Stimulated activated CD4-positive, alpha-beta T cell treated with anti-CD3 and anti-CD28 coated beads, Interleukin-4, amount 100 ng/mL, for 48 hours (primary cell): Measurements from ENCODE around the gene LTBP2.
A peak's percentile ranks its signal among the peaks of the same experiment; 100 is the strongest.
"Not testable (repeated sequence)": the region's sequence is repeated elsewhere in the genome, so short reads cannot be mapped to it uniquely, and the experiment has no call there.

Experiments used
- DNase-seq, 2 donors: peaks; one replicate each; pipeline ENCODE4 v3.0.0-alpha.2; 2020; ENCODE audit warnings: low read depth in 2 of 2

Gene LTBP2

DNA sequence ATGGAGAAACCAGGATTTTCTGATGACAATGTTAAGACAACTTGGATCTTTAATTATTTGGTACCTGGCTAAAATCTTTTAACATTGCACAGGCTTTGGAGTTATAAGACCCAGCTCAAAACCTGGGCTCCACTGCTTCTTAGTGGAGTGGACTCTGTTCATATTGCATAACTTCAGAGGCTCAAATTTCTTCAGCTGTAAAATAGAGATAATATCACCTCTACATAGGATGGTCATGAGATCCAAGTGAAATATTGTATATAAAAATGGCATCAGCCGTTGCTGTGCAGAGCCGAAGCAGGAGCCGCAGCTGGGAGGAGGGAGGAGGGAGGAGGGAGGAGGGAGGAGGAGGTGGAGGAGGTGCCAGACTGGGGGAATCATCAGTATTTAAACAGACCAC lies 129.5 kb downstream of the LTBP2 start:
- no peak for DNase-seq

DNA sequence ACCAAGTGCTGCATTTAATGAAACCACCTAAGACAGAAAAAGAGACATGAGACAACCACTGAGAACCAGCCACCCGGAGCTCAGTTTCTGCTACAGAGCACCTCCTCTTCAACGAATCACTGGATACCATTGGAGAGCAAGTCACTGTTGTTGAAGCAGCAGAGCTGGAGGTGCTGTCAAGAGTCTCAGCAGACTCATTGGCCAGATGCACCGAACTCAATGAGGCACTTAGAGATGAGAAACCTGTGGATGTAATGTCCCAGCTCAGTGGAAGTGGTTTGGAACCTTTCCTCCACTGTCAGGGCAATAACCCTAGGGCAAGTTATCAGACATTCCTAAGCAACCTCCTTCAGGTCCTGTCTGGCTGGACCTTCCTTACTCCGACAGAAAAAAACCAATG lies 132.0 kb downstream of the LTBP2 start:
- no peak for DNase-seq

DNA sequence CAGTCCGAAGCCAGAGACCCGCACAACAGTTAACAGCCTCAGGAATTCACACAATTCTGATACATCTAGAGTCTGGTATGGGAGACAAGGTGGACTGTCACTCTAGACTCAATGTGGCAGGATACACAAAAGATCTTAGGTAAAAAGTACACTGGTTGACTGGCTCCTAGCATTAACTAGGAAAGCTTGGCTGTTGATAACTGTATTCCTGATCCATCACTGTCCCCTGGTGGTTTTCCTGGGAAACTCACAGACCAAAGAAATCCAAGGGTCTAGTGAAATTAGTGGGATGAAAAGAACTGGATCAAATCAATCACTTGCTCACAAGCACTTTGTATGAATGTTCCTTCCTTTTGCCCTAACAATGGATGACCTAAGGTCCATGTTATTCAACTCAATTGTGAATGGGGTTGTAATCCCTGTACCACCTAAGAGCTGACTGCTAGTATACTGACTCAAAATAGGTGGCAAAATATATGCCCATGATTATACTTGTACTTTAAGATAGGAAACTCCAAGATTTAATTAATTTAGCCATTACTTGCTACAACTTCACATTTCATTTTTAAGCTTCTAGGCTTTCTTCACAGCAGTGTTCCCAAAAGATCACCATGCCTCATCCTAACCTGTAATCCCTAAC lies 132.9 kb downstream of the LTBP2 start:
- no peak for DNase-seq

DNA sequence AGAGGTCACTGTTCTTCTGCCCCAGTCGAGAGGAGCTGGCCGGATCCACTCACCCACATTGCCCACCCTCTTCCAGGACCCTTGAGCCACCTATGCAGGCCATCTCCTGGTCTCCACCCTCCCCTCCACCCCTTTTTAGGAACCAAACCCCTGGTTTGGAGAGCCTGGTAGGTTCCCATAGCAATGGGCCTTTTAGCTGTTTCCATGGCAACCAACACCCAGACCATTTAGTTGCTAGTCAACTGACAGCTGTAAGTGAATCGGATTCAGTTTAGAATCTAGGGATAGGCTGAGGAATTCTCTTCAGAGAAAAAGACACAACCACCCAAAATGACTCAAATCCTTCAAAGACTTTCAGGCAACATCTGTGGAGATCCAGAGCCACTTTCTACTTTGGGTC lies 135.4 kb downstream of the LTBP2 start:
- DNase-seq: no peak

DNA sequence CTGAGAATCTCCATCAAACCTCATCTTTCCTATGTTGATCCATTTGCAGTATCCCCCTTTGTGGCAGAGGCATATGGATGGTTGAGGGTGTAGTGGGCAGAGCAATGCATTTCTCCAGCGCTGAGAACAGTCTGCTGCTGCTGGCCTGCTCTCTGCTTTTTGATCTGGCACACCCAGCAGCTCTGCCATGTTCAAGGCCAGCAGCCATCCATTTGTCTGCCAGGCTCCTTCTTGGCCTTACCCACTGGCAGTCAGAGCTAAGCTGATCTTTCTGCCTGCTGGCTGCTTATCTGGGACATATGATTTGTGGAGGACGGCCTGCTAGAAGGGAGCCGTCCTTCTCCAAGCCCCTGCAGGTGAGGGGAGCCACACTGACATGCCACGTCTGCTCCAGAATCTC lies 135.9 kb downstream of the LTBP2 start:
- DNase-seq: no peak

DNA sequence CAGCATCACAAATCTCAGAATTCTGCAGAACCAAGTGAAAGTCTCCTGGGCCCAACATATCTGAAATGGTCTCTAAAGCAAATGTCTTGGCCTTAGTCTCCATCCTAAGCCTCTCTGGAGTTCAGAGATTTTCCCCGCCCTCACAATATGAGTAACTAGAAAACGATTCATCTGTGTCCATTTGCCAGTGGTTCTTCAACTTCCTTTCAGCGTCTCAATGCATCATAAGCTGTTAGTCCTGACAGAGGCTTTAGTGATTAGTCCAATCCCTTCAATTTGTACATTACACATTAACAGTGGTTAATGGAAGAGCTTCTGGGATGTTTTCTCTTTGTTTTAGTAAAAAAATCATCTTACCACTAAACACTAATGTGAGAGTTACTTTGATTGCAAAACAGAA lies 136.4 kb downstream of the LTBP2 start:
- no peak for DNase-seq

DNA sequence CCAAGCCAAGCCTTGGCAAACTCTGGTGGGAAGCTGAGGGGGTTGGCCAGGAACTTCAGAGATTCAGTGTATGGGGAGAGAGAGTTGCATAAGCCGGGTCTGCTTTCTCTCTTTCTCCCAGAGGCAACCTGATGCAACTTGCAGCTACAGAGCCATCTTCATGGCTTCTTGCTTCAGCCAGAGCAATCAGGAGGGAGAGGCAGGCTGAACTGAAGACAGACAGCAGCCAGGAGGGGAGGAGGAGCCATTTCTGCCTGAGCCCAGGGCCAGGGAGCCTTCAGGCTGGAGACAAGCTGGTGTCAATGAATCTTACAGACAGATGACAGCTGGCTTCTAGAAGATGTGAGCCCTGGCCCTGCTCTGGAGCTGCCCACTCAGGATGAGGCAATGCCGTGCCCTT lies 137.7 kb downstream of the LTBP2 start:
- no peak for DNase-seq

DNA sequence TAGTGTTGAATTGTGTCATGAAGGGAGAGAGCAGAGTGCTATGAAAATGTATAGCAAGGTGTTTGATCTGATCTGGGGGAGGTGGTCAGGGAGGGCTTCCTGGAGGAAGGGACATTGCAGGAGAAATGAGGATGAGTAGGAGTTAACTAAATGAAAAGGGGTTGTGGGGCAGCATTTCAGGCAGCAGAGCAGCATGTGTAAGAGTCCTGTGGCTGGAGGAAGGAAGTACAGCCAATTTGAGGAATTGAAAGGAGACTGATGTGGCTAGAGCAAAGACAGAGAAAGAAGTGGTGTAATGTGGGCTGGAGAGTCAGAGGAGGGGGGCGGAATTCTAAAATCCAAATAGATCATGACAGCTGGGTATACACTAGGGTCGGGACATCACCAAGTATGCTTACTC lies 139.4 kb downstream of the LTBP2 start:
- DNase-seq: no peak

DNA sequence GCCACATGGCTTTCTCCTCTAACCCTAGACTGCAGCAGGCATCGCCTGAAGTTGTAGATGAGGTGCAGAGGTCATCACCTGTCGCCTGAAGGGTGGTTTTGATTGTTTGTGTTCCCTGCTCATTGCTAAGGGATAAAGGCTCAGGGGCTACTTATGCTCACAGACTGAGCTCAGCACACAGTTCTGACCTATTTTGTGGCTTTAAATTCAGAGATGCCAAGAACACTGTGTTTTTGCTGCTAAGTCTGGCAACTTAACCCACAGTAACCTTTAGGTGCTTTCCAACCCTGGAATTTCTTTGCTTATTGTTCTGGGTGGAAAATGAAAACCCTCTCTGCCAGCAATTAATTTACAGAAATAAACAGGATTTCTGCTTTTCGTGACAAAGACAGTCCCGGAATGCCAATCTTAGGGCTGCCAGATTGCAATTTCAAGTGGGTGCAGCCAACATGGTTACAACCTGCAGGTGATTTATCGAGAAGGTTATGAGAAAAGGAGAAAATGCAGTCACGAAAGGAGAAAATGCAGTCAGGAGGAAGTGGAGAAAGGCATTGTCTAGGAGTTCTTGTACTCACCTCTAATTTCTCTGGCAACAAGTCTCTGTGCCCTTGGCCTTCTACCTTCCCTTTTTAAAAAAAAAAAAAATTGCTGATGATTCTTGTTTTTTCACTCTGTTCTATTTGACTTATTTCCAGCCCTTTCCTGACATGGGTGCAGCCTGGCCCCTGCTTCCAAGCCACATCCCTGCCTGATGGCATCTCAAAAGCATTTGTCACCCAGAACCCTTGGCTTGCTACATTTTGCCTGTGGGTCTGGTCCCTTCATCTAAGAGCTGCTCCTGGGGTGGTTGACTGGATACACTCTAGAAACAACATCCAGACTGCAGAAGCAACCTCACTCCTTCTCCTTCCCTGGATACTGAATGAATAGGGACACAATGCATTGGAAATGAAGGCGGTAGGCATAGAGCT lies 142.2 kb downstream of the LTBP2 start:
- no peak for DNase-seq

DNA sequence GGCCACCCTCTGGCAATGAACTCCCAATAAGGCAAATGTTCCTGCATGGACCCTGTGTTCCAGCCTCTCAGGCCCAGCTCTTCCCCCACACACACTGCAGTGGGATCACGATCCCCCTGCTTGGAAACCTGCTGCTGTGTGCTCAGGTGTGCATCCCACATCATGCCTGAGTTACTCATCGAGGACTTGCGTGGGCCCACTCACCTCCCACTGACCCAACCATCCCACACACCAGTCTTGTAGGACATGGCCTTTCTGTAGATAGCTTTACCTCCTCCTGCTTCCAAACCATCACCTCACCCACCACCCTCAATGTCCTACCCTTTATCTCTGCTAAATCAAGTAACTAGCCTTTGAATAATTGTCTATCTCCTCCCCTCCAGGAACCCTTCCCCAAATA lies 143.5 kb downstream of the LTBP2 start:
- DNase-seq: no peak

DNA sequence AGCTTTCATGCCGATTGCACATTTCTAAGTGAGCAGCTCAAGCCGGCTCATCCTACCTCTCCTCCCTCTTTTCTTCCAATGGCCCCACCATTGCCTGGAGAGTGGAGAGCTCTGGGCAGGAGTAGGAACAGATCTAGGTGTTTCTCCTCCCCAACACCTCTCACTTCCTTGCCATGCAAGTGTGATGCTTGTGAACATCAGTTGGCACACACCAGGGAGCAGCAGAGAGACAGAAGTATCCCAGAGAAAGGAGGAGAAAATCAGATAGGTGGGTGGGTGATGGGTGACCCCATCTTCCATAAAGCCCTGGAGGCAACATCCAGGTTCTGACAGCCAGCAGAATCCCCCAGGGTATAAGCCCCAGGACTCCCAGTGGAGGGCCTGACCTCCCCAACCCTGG lies 146.7 kb downstream of the LTBP2 start:
- no peak for DNase-seq

DNA sequence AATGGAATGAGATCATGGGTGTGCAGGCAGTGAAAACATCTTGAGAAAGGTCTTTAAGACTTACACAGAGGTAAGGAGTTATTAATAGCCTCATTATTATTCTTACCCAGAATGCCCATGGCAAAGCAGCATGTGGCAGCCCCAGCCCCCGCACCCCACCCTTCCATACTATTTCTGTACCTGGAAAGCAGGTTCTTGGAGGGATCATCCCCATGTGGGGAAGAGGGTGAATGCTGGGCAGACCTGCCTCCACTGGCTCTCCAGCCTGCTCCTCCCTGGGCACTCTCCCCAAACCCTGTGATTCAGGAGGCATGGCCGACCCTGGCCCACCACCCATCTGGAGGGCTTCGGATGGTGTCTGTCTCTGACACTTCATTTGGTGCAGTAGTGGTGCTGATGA lies 147.3 kb downstream of the LTBP2 start:
- no peak for DNase-seq

DNA sequence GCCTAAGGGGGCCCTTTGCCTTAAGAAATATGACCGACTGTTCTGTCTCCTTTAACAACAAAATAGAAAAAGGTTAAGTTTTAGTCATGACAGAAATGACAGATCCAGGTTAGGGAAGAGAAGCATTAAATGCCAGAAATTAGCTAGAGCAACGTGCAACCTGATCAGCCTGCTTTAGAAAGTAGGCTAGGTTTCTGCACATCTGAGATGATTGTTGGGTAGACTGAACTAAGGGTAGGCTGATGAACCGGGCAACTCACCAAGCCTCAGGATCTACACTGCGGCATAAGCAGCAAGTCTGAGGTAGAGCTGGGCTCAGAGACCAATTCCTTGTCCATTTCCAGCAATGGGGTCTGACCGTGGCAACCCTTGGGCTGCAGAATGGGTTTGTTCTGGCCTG lies 148.3 kb downstream of the LTBP2 start:
- no peak for DNase-seq

DNA sequence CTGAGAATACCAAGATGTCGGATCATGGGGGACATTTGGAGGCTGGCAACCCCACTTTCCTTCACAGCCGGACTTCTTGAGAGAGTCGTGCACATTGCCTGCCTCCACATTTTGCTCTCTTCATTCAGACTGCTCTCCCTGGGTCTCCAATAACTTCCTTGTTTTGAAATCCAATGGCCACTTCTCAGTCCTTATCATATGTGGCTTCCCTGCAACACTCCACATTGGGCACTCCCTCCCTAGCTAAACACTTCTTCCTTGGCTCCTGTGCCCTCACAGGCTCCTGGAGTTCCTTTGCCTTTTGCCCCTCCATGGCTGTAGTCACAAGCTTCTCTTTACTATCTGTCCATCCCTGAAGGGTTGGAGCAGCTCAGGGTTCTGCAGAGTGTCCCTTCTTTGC lies 149.0 kb downstream of the LTBP2 start:
- DNase-seq: no peak

DNA sequence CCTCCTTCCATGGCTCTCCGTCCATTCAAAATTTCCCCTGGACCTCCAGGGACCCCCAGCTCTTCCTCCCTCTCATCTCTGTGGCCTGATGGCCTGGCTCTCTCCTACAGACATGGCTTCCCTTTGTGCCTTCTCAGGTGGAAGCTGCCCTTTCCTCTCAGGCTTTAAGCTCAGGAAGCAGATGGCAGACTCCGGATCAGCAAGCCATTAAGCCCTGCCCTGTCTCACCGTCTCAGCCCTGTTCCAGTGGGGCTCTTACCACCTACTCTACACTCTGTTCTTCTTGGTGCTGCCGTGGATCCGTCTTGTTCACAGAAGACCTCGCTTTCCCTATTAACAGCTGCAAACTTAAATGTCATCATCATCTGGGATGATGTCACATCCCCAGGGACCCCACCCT lies 152.1 kb downstream of the LTBP2 start:
- DNase-seq: no peak

DNA sequence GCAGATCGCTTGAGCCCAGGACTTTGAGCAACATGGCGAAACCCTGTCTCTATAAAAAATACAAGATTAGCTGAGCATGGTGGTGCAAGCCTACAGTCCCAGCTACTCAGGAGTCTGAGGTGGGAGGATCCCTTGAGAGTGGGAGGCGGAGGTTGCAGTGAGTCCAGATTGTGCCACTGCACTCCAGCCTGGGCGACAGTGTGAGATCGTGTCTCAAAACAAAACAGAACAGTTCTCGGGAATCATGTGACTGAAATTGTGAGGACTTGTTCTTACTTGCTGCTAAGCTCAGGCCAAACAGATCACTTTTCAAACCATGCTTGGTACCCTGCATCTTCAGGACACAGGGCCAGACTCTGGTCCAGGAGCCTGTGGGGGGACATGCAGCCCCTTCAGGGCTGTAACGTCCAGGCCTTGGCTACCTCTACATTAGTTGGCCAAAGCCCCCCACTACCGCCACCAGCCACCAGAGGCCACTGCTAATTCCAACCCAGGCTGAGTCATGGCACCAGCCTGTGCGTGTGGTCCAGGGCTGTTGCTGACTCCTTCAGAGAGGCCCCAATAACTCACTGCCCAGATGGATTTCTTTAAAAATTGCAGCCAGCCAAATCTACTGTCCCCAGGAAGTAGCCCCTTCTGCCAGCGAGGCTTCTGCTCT lies 152.6 kb downstream of the LTBP2 start:
- peak; percentile 16 to 27 for DNase-seq

DNA sequence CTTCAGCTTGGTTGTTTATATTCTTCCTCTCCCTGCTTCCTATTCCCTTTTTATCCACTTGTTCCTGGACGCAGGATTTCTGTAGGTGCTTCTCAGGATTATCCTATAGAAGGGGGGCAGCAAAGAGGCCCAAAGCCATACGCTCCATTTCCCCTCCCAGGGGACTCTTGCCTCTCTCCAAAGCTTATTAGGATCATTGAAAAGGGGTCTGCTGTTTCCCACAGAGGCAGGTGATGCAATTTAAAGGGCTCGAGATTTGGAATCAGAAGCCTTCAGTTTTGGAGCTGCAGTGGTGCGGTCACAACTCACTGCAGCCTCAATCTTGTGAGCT lies 154.5 kb downstream of the LTBP2 start:
- DNase-seq: no peak

DNA sequence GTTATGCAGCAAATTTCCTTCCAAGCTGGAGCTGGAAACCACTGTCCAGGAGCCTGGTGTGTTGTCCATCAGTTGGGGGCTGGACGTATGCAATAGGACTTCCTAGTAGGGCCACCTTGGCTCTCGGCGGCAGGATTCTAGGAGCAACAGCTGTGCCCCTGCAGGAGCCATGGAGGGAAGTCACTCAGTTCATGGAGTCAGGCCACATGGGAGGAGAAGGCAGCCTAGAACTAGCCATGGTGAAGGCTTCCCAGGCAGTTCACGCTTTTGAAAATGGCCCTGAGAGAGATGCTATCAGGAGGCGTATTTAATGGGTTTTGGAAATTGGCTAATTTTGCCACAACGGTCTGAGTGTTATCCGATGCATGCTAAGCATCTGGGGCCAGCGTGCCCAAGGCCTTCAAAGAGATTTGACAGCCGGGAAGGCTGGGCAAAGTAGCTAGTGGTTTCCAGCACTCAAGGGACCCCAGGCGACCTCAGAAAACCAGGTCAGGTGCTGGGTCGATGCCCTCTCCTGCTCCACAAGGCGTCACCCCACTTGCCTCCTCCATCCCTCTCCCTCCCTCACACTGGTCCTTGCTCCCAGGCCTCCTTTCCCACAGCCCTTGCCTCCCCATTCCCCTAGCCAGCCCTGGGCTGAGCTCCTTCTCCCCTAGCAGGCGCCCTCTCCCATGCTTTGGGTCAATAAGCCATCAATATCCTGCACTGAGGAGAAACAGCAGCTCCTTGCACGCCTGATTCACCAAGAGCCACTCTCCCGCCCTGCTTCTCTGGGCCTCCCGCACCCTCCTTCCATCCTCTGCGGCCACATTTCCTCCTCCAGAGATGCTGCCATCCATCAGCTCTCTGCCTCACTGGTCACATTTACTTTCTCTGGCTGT lies 155.1 kb downstream of the LTBP2 start:
- no peak for DNase-seq

DNA sequence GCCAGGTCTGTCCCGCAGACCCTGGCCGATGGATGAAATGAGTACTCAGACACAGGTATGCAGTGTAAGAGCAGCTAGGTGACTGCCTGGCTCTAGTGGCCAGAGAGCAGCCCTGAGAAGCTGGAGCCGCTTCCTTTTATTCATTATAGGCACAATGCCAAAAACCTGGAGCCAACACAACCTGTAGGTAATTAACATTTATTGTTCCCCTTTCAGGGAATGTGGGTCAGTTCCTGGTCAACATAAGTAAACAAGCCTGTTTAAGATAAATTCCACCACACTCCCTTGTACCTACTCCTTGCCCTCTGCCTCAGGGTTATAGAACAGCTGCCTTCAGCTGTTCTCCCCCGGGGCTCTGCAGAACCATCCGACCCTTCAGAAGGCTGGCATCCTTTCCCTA lies 157.6 kb downstream of the LTBP2 start:
- not testable (repeated sequence) for DNase-seq
